ENCODE measurements around the gene THSD4. TPM values are rescaled to one million over a fixed set of nuclear protein-coding genes. Genes with fewer than 3 reads are reported as not detected.
A peak's percentile ranks its signal among the peaks of the same experiment; 100 is the strongest.

The THSD4 gene
- total and polyA plus RNA-seq, 3 experiments from 2014 or later, result not detected

DNA sequence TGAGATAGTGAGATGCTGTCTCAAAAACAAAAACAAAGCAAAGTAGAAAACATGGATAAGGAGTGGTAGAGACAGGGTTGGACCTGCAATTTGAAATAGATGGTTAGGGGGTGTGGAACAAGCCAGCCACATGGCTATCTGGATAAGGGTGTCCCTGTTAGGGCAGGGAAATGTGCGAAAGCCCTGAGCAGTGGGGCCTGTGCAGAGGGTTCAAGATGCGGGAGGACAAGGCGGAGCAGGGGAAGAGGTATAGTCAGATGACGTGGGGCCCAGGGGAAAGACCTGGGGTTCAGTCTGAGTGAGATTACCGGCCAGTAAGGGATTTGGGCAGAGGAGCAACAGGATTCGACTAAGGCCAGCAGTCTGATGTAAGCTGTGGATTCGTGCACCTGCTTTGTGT is 676.7 kb downstream of the THSD4 start:
- no peak overlapping the region for H3K27ac ChIP-seq (ENCODE audit: low read depth, low read length)
- no peaks in the 10 kb centered on the region for H3K4me1 Mint-ChIP-seq
- no peaks in the 10 kb centered on the region for H3K27me3 ChIP-seq (ENCODE audit: insufficient read depth, low read length, poor library complexity, severe bottlenecking)
- H3K9me3 Mint-ChIP-seq, result no peaks in the 10 kb centered on the region
- H3K9me3 ChIP-seq (ENCODE audit: low read length), result no peaks in the 10 kb centered on the region
- H3K27ac Mint-ChIP-seq, result peak overlapping the region in 1 of 8 donors; percentile 70
- no peak for DNase-seq
- no peaks in the 10 kb centered on the region for H3K36me3 ChIP-seq (ENCODE audit: insufficient read depth, low read length)
- ChIA-PET CTCF (no interaction called here), POLR2A (no interaction called here)
- no peak overlapping the region for H3K4me3 ChIP-seq (ENCODE audit: low read length)
- H3K4me1 ChIP-seq (ENCODE audit: insufficient read depth, low read length), result no peaks in the 10 kb centered on the region
- H3K27me3 Mint-ChIP-seq, result peaks cover 3 to 4% of the 10 kb centered on the region in 2 donors
- H3K36me3 Mint-ChIP-seq, result no peaks in the 10 kb centered on the region
- no peak overlapping the region for H3K4me3 Mint-ChIP-seq

GRCh38 chr15:71792521-71792920 is 677.2 kb downstream of the THSD4 start:
- Mint-ChIP-seq H3K9me3 (no peaks in the 10 kb centered on the region), H3K4me3 (no peak overlapping the region), H3K4me1 (no peaks in the 10 kb centered on the region), H3K27ac (no peak overlapping the region), H3K27me3 (peaks cover 3 to 4% of the 10 kb centered on the region in 2 donors), H3K36me3 (no peaks in the 10 kb centered on the region)
- ChIA-PET CTCF (no interaction called here), POLR2A (no interaction called here)
- Histone ChIP-seq H3K9me3 (ENCODE audit: low read length) (no peaks in the 10 kb centered on the region), H3K4me3 (ENCODE audit: low read length) (no peak overlapping the region), H3K36me3 (ENCODE audit: insufficient read depth, low read length) (no peaks in the 10 kb centered on the region), H3K27ac (ENCODE audit: low read depth, low read length) (no peak overlapping the region), H3K27me3 (ENCODE audit: insufficient read depth, low read length, poor library complexity, severe bottlenecking) (no peaks in the 10 kb centered on the region), H3K4me1 (ENCODE audit: insufficient read depth, low read length) (no peaks in the 10 kb centered on the region)
- no peak for DNase-seq

GRCh38 chr15:71798641-71799040 is 683.4 kb downstream of the THSD4 start:
- DNase-seq, result no peak
- Mint-ChIP-seq H3K9me3 (no peaks in the 10 kb centered on the region), H3K27me3 (peaks cover 11 to 28% of the 10 kb centered on the region in 2 donors), H3K36me3 (no peaks in the 10 kb centered on the region), H3K27ac (no peak overlapping the region), H3K4me1 (no peaks in the 10 kb centered on the region), H3K4me3 (no peak overlapping the region)
- no peaks in the 10 kb centered on the region for H3K36me3 ChIP-seq (ENCODE audit: insufficient read depth, low read length)
- no peak overlapping the region for H3K27ac ChIP-seq (ENCODE audit: low read depth, low read length)
- H3K4me1 ChIP-seq (ENCODE audit: insufficient read depth, low read length), result no peaks in the 10 kb centered on the region
- no peaks in the 10 kb centered on the region for H3K27me3 ChIP-seq (ENCODE audit: insufficient read depth, low read length, poor library complexity, severe bottlenecking)
- ChIA-PET POLR2A (no interaction called here), CTCF (interaction anchor here (1.3 kb wide), 1 partner anchor 18 kb away, joined by 3 read pairs; no protein-coding TSS in a partner anchor)
- H3K9me3 ChIP-seq (ENCODE audit: low read length), result no peaks in the 10 kb centered on the region
- H3K4me3 ChIP-seq (ENCODE audit: low read length), result no peak overlapping the region

DNA sequence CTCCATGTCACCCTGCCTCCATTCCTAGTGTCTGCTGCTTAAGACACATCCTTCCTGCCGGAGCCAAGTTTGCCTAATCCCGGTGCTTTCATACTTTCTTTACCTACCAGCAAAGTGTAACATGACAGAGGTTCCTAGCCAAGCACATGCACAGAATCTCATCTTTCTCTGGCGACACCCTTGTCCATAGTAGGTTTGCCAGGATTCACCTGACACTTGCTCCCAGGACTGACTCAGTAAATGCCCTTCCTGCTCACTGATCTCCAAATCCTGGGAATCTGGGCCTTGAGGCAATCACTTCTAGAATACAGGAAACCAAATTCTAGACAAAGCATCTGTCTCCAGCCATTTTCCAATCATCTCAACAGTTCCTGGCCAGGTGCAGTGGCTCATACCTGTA is 684.9 kb downstream of the THSD4 start:
- Histone ChIP-seq H3K9me3 (ENCODE audit: low read length) (no peaks in the 10 kb centered on the region), H3K36me3 (ENCODE audit: insufficient read depth, low read length) (no peaks in the 10 kb centered on the region), H3K27me3 (ENCODE audit: insufficient read depth, low read length, poor library complexity, severe bottlenecking) (no peaks in the 10 kb centered on the region), H3K4me3 (ENCODE audit: low read length) (no peak overlapping the region), H3K27ac (ENCODE audit: low read depth, low read length) (no peak overlapping the region), H3K4me1 (ENCODE audit: insufficient read depth, low read length) (no peaks in the 10 kb centered on the region)
- POLR2A ChIA-PET, result no interaction called here
- Mint-ChIP-seq H3K27me3 (peaks cover 10 to 30% of the 10 kb centered on the region in 2 donors), H3K9me3 (no peaks in the 10 kb centered on the region), H3K4me1 (no peaks in the 10 kb centered on the region), H3K27ac (peak overlapping the region in 1 of 8 donors; percentile 32), H3K4me3 (no peak overlapping the region), H3K36me3 (no peaks in the 10 kb centered on the region)
- CTCF ChIA-PET, result interaction anchor here (1.9 kb wide), 1 partner anchor 57 kb away, joined by 6 read pairs; no protein-coding TSS in a partner anchor
- DNase-seq, result no peak

DNA sequence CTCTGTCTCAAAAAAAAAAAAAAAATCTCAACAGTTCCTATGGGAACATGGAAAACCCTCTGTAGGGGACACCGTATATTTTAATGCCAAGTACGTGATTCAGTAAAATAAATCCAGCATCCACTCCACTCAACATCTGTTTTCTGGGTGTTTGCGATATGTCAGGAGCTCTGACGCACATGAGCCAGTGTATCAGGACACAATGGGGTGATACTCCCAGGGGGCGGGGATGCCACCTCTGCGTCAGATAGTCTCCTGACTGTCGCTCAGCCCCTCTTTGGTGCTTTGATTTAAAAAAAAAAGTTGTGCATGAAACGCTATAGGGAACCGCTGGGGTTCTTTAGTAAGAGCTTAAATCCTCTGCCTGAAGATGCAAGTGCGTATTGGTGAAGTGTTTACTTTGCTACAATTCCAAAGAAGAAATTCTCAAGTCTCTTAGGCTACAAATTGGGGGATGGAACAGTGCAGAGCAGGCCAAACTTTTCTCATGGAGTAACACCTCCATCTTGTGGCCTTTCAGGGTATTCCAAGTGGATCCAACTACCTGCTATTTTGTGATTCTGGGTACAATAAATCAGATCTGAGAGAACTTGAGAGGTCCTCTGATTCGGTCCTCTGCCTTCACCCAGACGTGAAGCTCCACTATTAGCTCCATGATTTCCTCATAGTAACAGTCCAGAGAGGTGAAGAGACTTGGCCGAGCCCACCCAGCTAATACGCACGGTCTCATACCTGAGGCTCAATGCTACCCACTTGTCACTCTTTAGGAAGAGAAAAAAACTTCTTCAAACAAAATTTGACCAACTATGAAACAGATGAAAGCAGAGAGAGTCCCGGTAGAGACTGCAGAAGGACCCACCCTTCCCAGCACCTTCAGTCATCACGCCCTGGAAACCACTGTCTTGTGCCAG is 685.8 kb downstream of the THSD4 start:
- H3K36me3 ChIP-seq (ENCODE audit: insufficient read depth, low read length), result no peaks in the 10 kb centered on the region
- H3K27ac Mint-ChIP-seq, result no peak overlapping the region
- no peak for DNase-seq
- H3K4me3 Mint-ChIP-seq, result no peak overlapping the region
- H3K4me1 ChIP-seq (ENCODE audit: insufficient read depth, low read length), result no peaks in the 10 kb centered on the region
- H3K27me3 Mint-ChIP-seq, result peaks cover 11 to 31% of the 10 kb centered on the region in 2 donors
- H3K4me3 ChIP-seq (ENCODE audit: low read length), result no peak overlapping the region
- POLR2A ChIA-PET, result no interaction called here
- H3K27me3 ChIP-seq (ENCODE audit: insufficient read depth, low read length, poor library complexity, severe bottlenecking), result no peaks in the 10 kb centered on the region
- CTCF ChIA-PET, result interaction anchor here (1.9 kb wide), 1 partner anchor 58 kb away, joined by 6 read pairs; no protein-coding TSS in a partner anchor
- no peaks in the 10 kb centered on the region for H3K36me3 Mint-ChIP-seq
- no peaks in the 10 kb centered on the region for H3K9me3 ChIP-seq (ENCODE audit: low read length)
- H3K27ac ChIP-seq (ENCODE audit: low read depth, low read length), result no peak overlapping the region
- no peaks in the 10 kb centered on the region for H3K4me1 Mint-ChIP-seq
- no peaks in the 10 kb centered on the region for H3K9me3 Mint-ChIP-seq

DNA sequence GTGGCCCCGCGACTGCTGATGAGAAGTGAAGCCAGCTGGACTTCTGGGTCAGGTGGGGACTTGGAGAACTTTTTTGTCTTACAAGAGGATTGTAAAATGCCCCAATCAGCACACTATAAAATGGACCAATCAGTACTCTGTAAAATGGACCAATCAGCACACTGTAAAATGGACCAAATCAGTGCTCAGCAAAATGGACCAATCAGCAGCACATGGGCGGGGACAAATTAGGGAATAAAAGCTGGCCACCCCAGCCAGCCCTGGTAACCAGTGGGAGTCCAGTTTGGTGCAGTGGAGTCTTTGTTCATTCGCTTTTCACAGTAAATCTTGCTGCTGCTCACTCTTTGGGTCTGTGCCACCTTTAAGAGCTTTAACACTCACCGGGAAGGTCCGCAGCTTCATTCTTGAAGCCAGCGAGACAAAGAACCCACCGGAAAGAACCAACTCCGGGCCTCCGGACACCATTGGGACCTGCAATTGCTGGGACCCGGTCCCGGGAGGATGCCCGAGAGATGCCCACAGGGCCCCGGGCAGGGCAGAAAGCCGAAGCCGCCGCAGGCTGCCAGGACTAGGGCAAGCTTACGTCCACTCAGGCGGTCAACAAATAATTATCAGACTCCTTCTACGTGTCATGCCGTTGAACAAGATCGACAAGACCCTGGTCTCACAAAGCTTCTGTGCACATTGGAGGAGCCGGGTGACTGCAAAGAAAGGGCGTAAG is 686.8 kb downstream of the THSD4 start:
- Mint-ChIP-seq H3K9me3 (no peaks in the 10 kb centered on the region), H3K4me1 (no peaks in the 10 kb centered on the region), H3K4me3 (no peak overlapping the region), H3K27me3 (peaks cover 11 to 31% of the 10 kb centered on the region in 2 donors), H3K27ac (no peak overlapping the region), H3K36me3 (no peaks in the 10 kb centered on the region)
- Histone ChIP-seq H3K9me3 (ENCODE audit: low read length) (no peaks in the 10 kb centered on the region), H3K36me3 (ENCODE audit: insufficient read depth, low read length) (no peaks in the 10 kb centered on the region), H3K4me1 (ENCODE audit: insufficient read depth, low read length) (no peaks in the 10 kb centered on the region), H3K27me3 (ENCODE audit: insufficient read depth, low read length, poor library complexity, severe bottlenecking) (no peaks in the 10 kb centered on the region), H3K4me3 (ENCODE audit: low read length) (no peak overlapping the region), H3K27ac (ENCODE audit: low read depth, low read length) (no peak overlapping the region)
- CTCF ChIA-PET, result interaction anchor here (1.9 kb wide), 1 partner anchor 59 kb away, joined by 6 read pairs; no protein-coding TSS in a partner anchor
- no peak for DNase-seq
- POLR2A ChIA-PET, result interaction anchor here (0.6 kb wide), 1 partner anchor 509 kb away, joined by 3 read pairs; no protein-coding TSS in a partner anchor

DNA sequence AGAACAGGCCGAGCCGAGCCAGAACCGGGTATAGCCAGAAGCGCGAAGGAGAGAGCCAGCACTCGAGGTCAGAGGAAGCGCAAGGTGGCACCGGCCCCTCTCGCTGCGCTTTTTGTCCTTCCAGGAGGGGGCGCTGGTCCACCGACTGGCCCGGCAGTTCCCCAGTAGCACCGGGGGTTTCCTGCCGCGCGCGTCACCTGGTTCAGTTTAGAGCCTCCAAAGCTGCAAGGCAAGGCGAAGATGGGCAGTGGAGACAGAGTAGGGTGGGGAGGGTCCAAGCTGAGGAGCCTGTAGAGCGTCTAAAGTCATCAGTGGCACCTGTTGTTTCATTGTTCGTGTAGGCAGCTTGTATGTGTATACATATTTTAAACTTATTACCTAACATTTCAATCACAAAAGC is 687.5 kb downstream of the THSD4 start:
- H3K27ac ChIP-seq (ENCODE audit: low read depth, low read length), result no peak overlapping the region
- no peaks in the 10 kb centered on the region for H3K9me3 ChIP-seq (ENCODE audit: low read length)
- H3K27ac Mint-ChIP-seq, result no peak overlapping the region
- CTCF ChIA-PET, result no interaction called here
- no peaks in the 10 kb centered on the region for H3K9me3 Mint-ChIP-seq
- no peak for DNase-seq
- H3K36me3 ChIP-seq (ENCODE audit: insufficient read depth, low read length), result no peaks in the 10 kb centered on the region
- POLR2A ChIA-PET, result no interaction called here
- no peaks in the 10 kb centered on the region for H3K36me3 Mint-ChIP-seq
- H3K4me3 Mint-ChIP-seq, result peak overlapping the region in 1 of 7 donors; percentile 61
- no peaks in the 10 kb centered on the region for H3K27me3 ChIP-seq (ENCODE audit: insufficient read depth, low read length, poor library complexity, severe bottlenecking)
- H3K4me3 ChIP-seq (ENCODE audit: low read length), result no peak overlapping the region
- H3K27me3 Mint-ChIP-seq, result peaks cover 11 to 31% of the 10 kb centered on the region in 2 donors
- no peaks in the 10 kb centered on the region for H3K4me1 ChIP-seq (ENCODE audit: insufficient read depth, low read length)
- H3K4me1 Mint-ChIP-seq, result no peaks in the 10 kb centered on the region

GRCh38 chr15:71804226-71804625 is 689.0 kb downstream of the THSD4 start:
- no peaks in the 10 kb centered on the region for H3K4me1 Mint-ChIP-seq
- H3K4me3 ChIP-seq (ENCODE audit: low read length), result no peak overlapping the region
- no peak overlapping the region for H3K27ac Mint-ChIP-seq

More at GRCh38 chr15:71804226-71804625, 689.0 kb downstream of the THSD4 start:
- Histone ChIP-seq H3K36me3 (ENCODE audit: insufficient read depth, low read length) (no peaks in the 10 kb centered on the region), H3K9me3 (ENCODE audit: low read length) (no peaks in the 10 kb centered on the region), H3K4me1 (ENCODE audit: insufficient read depth, low read length) (no peaks in the 10 kb centered on the region), H3K27me3 (ENCODE audit: insufficient read depth, low read length, poor library complexity, severe bottlenecking) (no peaks in the 10 kb centered on the region), H3K27ac (ENCODE audit: low read depth, low read length) (no peak overlapping the region)
- H3K9me3 Mint-ChIP-seq, result no peaks in the 10 kb centered on the region
- CTCF ChIA-PET, result interaction anchor here (2.1 kb wide), 1 partner anchor 352 kb away, joined by 5 read pairs; no protein-coding TSS in a partner anchor
- peaks cover 11 to 36% of the 10 kb centered on the region in 2 donors for H3K27me3 Mint-ChIP-seq
- no peak for DNase-seq
- POLR2A ChIA-PET, result no interaction called here
- H3K4me3 Mint-ChIP-seq, result no peak overlapping the region
- no peaks in the 10 kb centered on the region for H3K36me3 Mint-ChIP-seq

All from CD8-positive, alpha-beta memory T cell (primary cell).